NT2/D1 (cell line): Measurements from ENCODE around the gene TUBB6.

Source experiments
- YY1 ChIP-seq: IDR thresholded peaks from 2 replicates; pipeline ENCODE4 v1.6.1; 2011; ENCODE audit not compliant: insufficient read length, insufficient read depth
- ZNF274 ChIP-seq: IDR thresholded peaks from 2 replicates; pipeline ENCODE4 v1.6.1; 2011; ENCODE audit warnings: mild to moderate bottlenecking, low read depth, low read length

DNA sequence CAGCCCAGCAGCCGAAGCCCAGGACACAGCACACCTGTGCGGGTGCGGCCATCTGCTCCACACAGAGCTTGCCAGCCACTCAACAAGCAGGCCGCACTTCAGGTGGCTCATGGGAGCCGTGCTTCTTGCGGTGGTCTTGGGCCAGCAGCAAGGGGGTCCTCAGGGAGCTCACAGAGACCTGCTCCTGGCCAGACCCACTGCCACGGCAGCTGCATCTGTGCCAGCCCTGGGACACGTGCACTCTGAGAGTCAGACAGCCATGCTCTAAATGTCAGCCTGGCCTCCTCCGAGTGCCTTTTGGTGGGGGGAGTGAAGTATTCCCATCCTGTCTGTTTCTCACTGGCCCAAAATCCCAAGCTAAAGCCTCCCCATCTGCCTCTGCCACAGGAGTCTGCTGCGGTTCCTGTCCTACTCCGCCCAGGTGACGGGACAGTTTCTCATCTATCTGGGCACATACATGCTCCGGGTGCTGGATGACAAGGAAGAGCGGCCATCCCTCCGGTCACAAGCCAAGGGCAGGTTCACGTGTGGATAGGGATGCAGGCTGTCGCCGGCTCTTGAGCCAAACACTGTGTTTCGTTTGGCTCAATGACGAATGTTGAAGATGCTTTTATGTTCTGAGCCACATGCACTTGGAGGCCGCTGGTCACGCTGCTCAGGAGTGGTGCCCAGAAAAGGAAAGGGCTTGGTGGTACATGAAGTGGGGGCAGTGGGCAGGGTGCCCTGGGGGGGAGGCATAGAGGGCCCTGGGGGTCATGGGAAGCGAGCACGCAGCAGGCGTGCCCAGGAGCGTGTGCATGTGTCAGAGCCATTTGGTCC, 31.1 kb upstream of the TUBB6 start:
- no peak for TF ChIP-seq ZNF274
- TF ChIP-seq YY1: no peak
